ENCODE data around the gene DHX35. TPM values are rescaled to one million over a fixed set of nuclear protein-coding genes. Genes with fewer than 3 reads are reported as not detected.

DHX35 gene
- total and polyA plus RNA-seq, 2 of the 8 experiments (the other 6 are each of a cell fraction or from before 2014, with no cell fraction given), result 21.9 to 27.7 TPM

GRCh38 chr20:39057911-39058310, 95.8 kb downstream of the DHX35 start:
- no peaks in the 10 kb centered on the region for H4K20me1 ChIP-seq (replicated peaks in 1 of 2; ENCODE audit: control insufficient read depth in 1 of 2, insufficient read depth in 2 of 2, low read length in 2 of 2)
- WGBS, 2 experiments (ENCODE audit: extremely low coverage in 1 of 2, insufficient coverage in 1 of 2, insufficient read length in 1 of 2, insufficient replicate concordance in 2 of 2, low coverage in 1 of 2, low lambda C conversion rate in 2 of 2, missing lambda C conversion rate in 1 of 2), result 81% methylated on average over 4 of the region's 4 CpGs; no CpG with 5 or more reads in 1 of the 2 experiments
- no peak overlapping the region for H2BK15ac ChIP-seq (ENCODE audit: low read length)
- no peak overlapping the region for H2BK20ac ChIP-seq (ENCODE audit: low read length)
- DNase-seq (ENCODE audit: low read depth in 1 of 2, low spot score in 2 of 2) (no peak), FAIRE-seq (no peak)
- ChIA-PET POLR2A (ENCODE audit: partially characterized antibody) (no interaction called here), CTCF (ENCODE audit: partially characterized antibody) (interaction anchor here (0.8 to 4.1 kb wide), 4 partner anchors 9 to 23 kb away, joined by 3 to 27 read pairs (median 7); no protein-coding TSS in a partner anchor)
- H3K27me3 ChIP-seq (replicated peaks in 1 of 4; ENCODE audit: control insufficient read depth in 3 of 4, extremely low read depth in 1 of 4, insufficient read depth in 3 of 4, low read length in 3 of 4), result no peaks in the 10 kb centered on the region
- H3K14ac ChIP-seq (ENCODE audit: insufficient read length), result no peak overlapping the region
- H3K9ac ChIP-seq (replicated peaks in 1 of 4; ENCODE audit: extremely low read depth in 1 of 4, low read depth in 3 of 4, low read length in 3 of 4), result no peak overlapping the region
- no peak overlapping the region for H3K18ac ChIP-seq (ENCODE audit: extremely low read depth, low read length)
- H3K4me1 ChIP-seq (replicated peaks in 1 of 4; ENCODE audit: control insufficient read depth in 3 of 4, insufficient read depth in 4 of 4, low read length in 3 of 4), result no peaks in the 10 kb centered on the region
- H3K79me2 ChIP-seq (ENCODE audit: control insufficient read depth in 1 of 2, insufficient read depth in 2 of 2, low read length in 2 of 2), result no peaks in the 10 kb centered on the region
- no peak overlapping the region for H4K91ac ChIP-seq (replicated peaks; ENCODE audit: insufficient read length, low read length)
- no peak overlapping the region for H2BK12ac ChIP-seq (ENCODE audit: low read depth, low read length)
- H3K4me2 ChIP-seq (ENCODE audit: insufficient read depth in 1 of 2, low read depth in 2 of 2, low read length in 2 of 2), result no peak overlapping the region
- H3K27ac ChIP-seq (ENCODE audit: low read depth, low read length), result no peak overlapping the region
- H4K5ac ChIP-seq (ENCODE audit: insufficient read length, low read depth, low read length), result no peak overlapping the region
- no peak overlapping the region for H3K23ac ChIP-seq (ENCODE audit: insufficient read length)
- H3K79me1 ChIP-seq (ENCODE audit: low read depth, low read length), result no peaks in the 10 kb centered on the region
- no peak overlapping the region for H3K4me3 ChIP-seq (ENCODE audit: extremely low read depth in 1 of 4, insufficient read depth in 2 of 4, low read depth in 3 of 4, low read length in 4 of 4)
- H2BK120ac ChIP-seq (replicated peaks; ENCODE audit: low read depth, low read length), result no peak overlapping the region
- H3K36me3 ChIP-seq (ENCODE audit: control insufficient read depth in 2 of 4, insufficient read depth in 4 of 4, low read length in 3 of 4), result no peaks in the 10 kb centered on the region
- H2BK5ac ChIP-seq (ENCODE audit: low read depth, low read length), result no peak overlapping the region
- no peak overlapping the region for H4K8ac ChIP-seq (ENCODE audit: extremely low read depth, insufficient read depth, low read length)
- no peaks in the 10 kb centered on the region for H3K9me3 ChIP-seq (ENCODE audit: insufficient read depth in 2 of 2, low read depth in 1 of 2, low read length in 1 of 2)
- no peaks in the 10 kb centered on the region for H3K23me2 ChIP-seq (ENCODE audit: low read depth, low read length)
- no peak overlapping the region for H3K56ac ChIP-seq (replicated peaks; ENCODE audit: insufficient read length, low read depth, low read length)
- no peak overlapping the region for H2AK5ac ChIP-seq (ENCODE audit: low read depth, low read length)
- no peak overlapping the region for H2AFZ ChIP-seq (ENCODE audit: low read length)
- no peak overlapping the region for H3K4ac ChIP-seq (replicated peaks; ENCODE audit: insufficient read length, low read depth, low read length)
- no peak for TF ChIP-seq POU5F1 (IDR thresholded peaks at IDR 0.05; ENCODE audit: low read depth, low read length)
- no peak for TF ChIP-seq RBBP5 (IDR thresholded peaks at IDR 0.05; ENCODE audit: borderline replicate concordance, low read depth, low read length)
- no peak for TF ChIP-seq TAF1 (IDR thresholded peaks at IDR 0.05; ENCODE audit: low read depth, low read length)
- no peak for TF ChIP-seq POLR2A (IDR thresholded peaks at IDR 0.05; ENCODE audit: control extremely low read depth in 1 of 2, low read depth in 2 of 2, low read length in 2 of 2)
- TF ChIP-seq SIN3A (conservative IDR thresholded peaks at IDR 0.05 in 1 of 2, IDR thresholded peaks at IDR 0.05 in 1 of 2; ENCODE audit: low read depth in 1 of 2, low read length in 2 of 2), result no peak
